Upper lobe of left lung (tissue), 6 donors: ENCODE data around the gene UPF3B. TPM values are rescaled to one million over a fixed set of nuclear protein-coding genes. Genes with fewer than 3 reads are reported as not detected.
A peak's percentile ranks its signal among the peaks of the same experiment; 100 is the strongest.
"Not testable (repeated sequence)": the region's sequence is repeated elsewhere in the genome, so short reads cannot be mapped to it uniquely, and the experiment has no call there.

Source experiments
- ATAC-seq, 2 donors: fragments of 200-7000 bp; cut with Tn5 transposase; one replicate each; pipeline ENCODE4 v1.9.1; 2022; ENCODE audit warnings: mild to moderate bottlenecking in 2 of 2, moderate library complexity in 2 of 2; ENCODE audit not compliant: low FRiP score in 2 of 2
- DNase-seq, 2 donors: peaks; one replicate each; pipeline ENCODE4 v3.0.0-alpha.2; 2019 to 2020
- H3K27ac ChIP-seq, 4 donors: fragments of 200-600 bp; sonication (generic); one replicate each; pipeline ENCODE4 v1.5.1; 2016 to 2019
- H3K27me3 ChIP-seq, 4 donors: fragments of 200-600 bp; sonication (generic); one replicate each; pipeline ENCODE4 v1.5.1; 2017 to 2019
- H3K36me3 ChIP-seq, 4 donors: fragments of 200-600 bp; sonication (generic); one replicate each; pipeline ENCODE4 v1.5.1; 2016 to 2019
- H3K4me1 ChIP-seq, 4 donors: fragments of 200-600 bp; sonication (generic); one replicate each; pipeline ENCODE4 v1.5.1; 2018 to 2019
- H3K4me3 ChIP-seq, 4 donors: fragments of 200-600 bp; sonication (generic); one replicate each; pipeline ENCODE4 v1.5.1; 2017 to 2019; ENCODE audit warnings: mild to moderate bottlenecking in 2 of 4, moderate library complexity in 1 of 4
- H3K9me3 ChIP-seq, 4 donors: fragments of 200-600 bp; sonication (generic); one replicate each; pipeline ENCODE4 v1.5.1; 2018 to 2019
- CTCF ChIP-seq, 6 experiments: fragments of 450-650 bp in 4 of 6; fragments of 200-600 bp in 2 of 6; sonication (generic) in 2 of 6; IDR thresholded peaks; one replicate each; pipeline ENCODE4 v1.5.1; 2016 to 2019; ENCODE audit warnings: antibody characterized with exemption in 6 of 6
- EP300 ChIP-seq, 4 donors: sonication (generic); formaldehyde crosslinking; IDR thresholded peaks; one replicate each; pipeline ENCODE4 v1.5.1; 2017; ENCODE audit warnings: antibody characterized with exemption in 4 of 4, control low read depth in 2 of 4
- POLR2A ChIP-seq, 4 donors: fragments of 450-650 bp; IDR thresholded peaks; one replicate each; pipeline ENCODE4 v1.5.1; 2016 to 2017; ENCODE audit warnings: antibody characterized with exemption in 4 of 4, mild to moderate bottlenecking in 2 of 4
- POLR2AphosphoS5 ChIP-seq, 2 donors: sonication (generic); formaldehyde crosslinking; IDR thresholded peaks; one replicate each; pipeline ENCODE4 v1.5.1; 2017; ENCODE audit warnings: antibody characterized with exemption in 2 of 2
- WGBS, 2 donors: methylation state at CpG; one replicate each; pipeline ENCODE4 v1.1.5; 2017 to 2018; 5-methylcytosine and 5-hydroxymethylcytosine counted together
- total RNA-seq, 6 donors: library from RNA; depleted of rRNA in 4 of 6; stranded (reverse); fragments of >200 nt in 4 of 6; gene quantifications; one replicate each; pipeline versions ENCODE4 v1.1.0 to v1.2.1, GENCODE V29; 2016 to 2021
- donor health status: DM: no; HTN: no; CAD: no; lungs with moderate emphysema.
- donor health status: DM: no; HTN: yes; CAD: no; lungs with severe emphysema.

The UPF3B gene
- total RNA-seq, 6 donors from 2014 or later = 3.5 to 14.7 (median 7.4) TPM

- ATAC-seq = no peak
- H3K27ac ChIP-seq = peak overlapping the region in 3 of 4 donors; percentile 48 to 92 (median 87)
- DNase-seq = no peak
- H3K9me3 ChIP-seq = no peaks in the 10 kb centered on the region
- H3K36me3 ChIP-seq = peaks cover 0 to 4% (median 2%) of the 10 kb centered on the region in 4 donors
- no peaks in the 10 kb centered on the region for H3K27me3 ChIP-seq
- peak overlapping the region in 3 of 4 donors; percentile 20 to 74 (median 65) for H3K4me3 ChIP-seq
- peaks cover 0 to 10% (median 4%) of the 10 kb centered on the region in 4 donors for H3K4me1 ChIP-seq
- WGBS, 2 donors = 43 to 57% methylated on average over 10 of the region's 10 CpGs
- TF ChIP-seq EP300 (IDR thresholded peaks at IDR 0.05) (no peak), POLR2AphosphoS5 (IDR thresholded peaks at IDR 0.05) (no peak), POLR2A (IDR thresholded peaks at IDR 0.05) (no peak), CTCF (IDR thresholded peaks at IDR 0.05) (no peak)
Measured at GRCh38 chrX:119853444-119853843, 681 bp upstream of the UPF3B start.

GRCh38 chrX:119833905-119834304 lies 18.9 kb downstream of the UPF3B start:
- no peaks in the 10 kb centered on the region for H3K9me3 ChIP-seq
- no peaks in the 10 kb centered on the region for H3K27me3 ChIP-seq
- ATAC-seq (no peak), DNase-seq (no peak)
- no peak overlapping the region for H3K27ac ChIP-seq
- TF ChIP-seq CTCF (IDR thresholded peaks at IDR 0.05) = no peak
- no peak for TF ChIP-seq EP300 (IDR thresholded peaks at IDR 0.05)
- TF ChIP-seq POLR2AphosphoS5 (IDR thresholded peaks at IDR 0.05) = no peak
- TF ChIP-seq POLR2A (IDR thresholded peaks at IDR 0.05) = no peak
- H3K4me1 ChIP-seq = no peaks in the 10 kb centered on the region
- H3K4me3 ChIP-seq = no peak overlapping the region
- 77 to 82% methylated on average over 3 of the region's 3 CpGs for WGBS, 2 donors
- peaks cover 0 to 64% (median 10%) of the 10 kb centered on the region in 4 donors for H3K36me3 ChIP-seq

DNA sequence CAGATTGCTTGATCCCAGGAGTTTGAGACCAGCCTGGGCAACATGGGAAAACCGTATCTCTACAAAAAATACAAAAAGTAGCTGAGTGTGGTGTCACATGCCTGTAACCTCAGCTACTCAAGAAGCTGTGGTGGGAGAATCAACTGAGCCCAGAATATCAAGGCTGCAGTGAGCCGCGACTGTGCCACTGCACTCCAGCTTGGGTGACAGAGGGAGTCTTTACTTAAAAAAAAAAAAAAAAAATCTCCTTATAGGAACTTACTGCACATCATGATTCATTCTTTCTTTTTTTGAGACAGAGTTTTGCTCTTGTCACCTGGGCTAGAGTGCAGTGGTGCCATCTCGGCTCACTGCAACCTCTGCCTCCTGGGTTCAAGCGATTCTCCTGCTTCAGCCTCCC lies 24.3 kb downstream of the UPF3B start:
- DNase-seq (no peak), ATAC-seq (no peak)
- no peaks in the 10 kb centered on the region for H3K9me3 ChIP-seq
- H3K27ac ChIP-seq = no peak overlapping the region
- TF ChIP-seq POLR2AphosphoS5 (IDR thresholded peaks at IDR 0.05) = no peak
- H3K36me3 ChIP-seq = peaks cover 0 to 19% (median 4%) of the 10 kb centered on the region in 4 donors
- no peak overlapping the region for H3K4me3 ChIP-seq
- H3K27me3 ChIP-seq = no peaks in the 10 kb centered on the region
- H3K4me1 ChIP-seq = no peaks in the 10 kb centered on the region
- 97 to 100% methylated on average over 4 to 5 of the region's 5 CpGs for WGBS, 2 donors

DNA sequence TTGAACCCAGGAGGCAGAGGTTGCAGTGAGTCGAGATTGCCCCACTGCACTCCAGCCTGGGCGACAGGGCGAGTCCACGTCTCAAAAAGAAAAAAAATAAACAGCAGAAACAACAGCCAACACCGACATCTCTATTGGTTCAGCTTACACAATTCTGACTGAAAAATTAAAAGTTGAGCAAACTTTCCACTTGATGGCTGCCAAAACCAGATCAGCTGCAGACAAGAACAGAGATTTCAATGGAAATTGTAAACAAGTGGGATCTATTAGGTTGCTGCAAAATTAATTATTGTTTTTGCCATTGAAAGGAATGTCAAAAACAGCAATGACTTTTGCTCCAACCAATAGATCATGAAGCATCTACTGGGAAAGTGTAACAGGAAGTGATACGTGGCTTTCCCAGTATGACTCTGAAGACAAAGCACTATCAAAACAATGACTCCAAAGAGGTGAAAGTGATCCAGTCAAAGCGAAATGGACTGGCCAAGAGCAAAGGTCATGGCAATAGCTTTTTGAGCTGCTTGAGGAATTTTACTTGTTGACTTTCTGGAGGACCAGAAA lies 26.3 kb downstream of the UPF3B start:
- H3K27me3 ChIP-seq = no peaks in the 10 kb centered on the region
- peak overlapping the region in 1 of 4 donors; percentile 34 for H3K27ac ChIP-seq
- 60 to 65% methylated on average over 7 of the region's 7 CpGs for WGBS, 2 donors
- ATAC-seq (no peak), DNase-seq (no peak)
- no peak overlapping the region for H3K4me3 ChIP-seq
- H3K4me1 ChIP-seq = peaks cover 0 to 2% (median 0%) of the 10 kb centered on the region in 4 donors
- peaks cover 0 to 7% (median 1%) of the 10 kb centered on the region in 4 donors for H3K36me3 ChIP-seq
- no peak for TF ChIP-seq EP300 (IDR thresholded peaks at IDR 0.05)
- no peak for TF ChIP-seq POLR2AphosphoS5 (IDR thresholded peaks at IDR 0.05)
- no peak for TF ChIP-seq CTCF (IDR thresholded peaks at IDR 0.05)
- no peak for TF ChIP-seq POLR2A (IDR thresholded peaks at IDR 0.05)
- H3K9me3 ChIP-seq = no peaks in the 10 kb centered on the region

DNA sequence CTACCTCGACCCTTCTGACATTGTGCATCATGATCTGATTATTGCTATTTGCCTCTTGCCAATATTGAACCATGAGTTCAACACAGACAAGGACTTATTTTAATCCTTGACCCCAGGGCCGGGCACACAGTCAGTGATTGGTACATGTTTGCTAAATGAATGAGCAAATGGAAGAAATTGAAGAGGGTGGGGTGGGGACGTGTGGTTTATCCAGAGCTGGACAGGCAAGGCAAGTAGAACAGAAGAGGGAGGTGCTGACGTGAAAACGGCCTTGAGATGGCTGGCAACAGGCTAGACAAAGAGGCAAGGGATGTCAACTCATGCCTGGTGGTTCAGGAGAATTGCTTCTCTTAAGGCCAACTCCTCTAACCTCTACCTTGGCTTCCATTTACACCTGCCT lies 28.5 kb downstream of the UPF3B start:
- not testable (repeated sequence) for H3K36me3 ChIP-seq, H3K27ac ChIP-seq, H3K9me3 ChIP-seq, ATAC-seq, DNase-seq, H3K4me1 ChIP-seq, H3K27me3 ChIP-seq, H3K4me3 ChIP-seq
- WGBS, 2 donors = no CpG with 5 or more reads among the region's 5 CpGs

- H3K9me3 ChIP-seq, H3K27me3 ChIP-seq, DNase-seq, H3K4me3 ChIP-seq, H3K36me3 ChIP-seq, H3K4me1 ChIP-seq: not testable (repeated sequence)
- ATAC-seq = peak in 1 of 2 donors; percentile 68
- 40 to 54% methylated on average over 3 of the region's 3 CpGs for WGBS, 2 donors
- peak overlapping the region in 2 of 4 donors; percentile 48 to 59 for H3K27ac ChIP-seq
Measured at GRCh38 chrX:119821703-119822102, 31.1 kb downstream of the UPF3B start.
